Activated CD4-positive, alpha-beta memory T cell treated with anti-CD3 and anti-CD28 coated beads, Interleukin-2, amount 10 ng/mL, durations not matched to agents 7 days and 5 days (primary cell): ENCODE results near the gene MISP3. TPM values are rescaled to one million over a fixed set of nuclear protein-coding genes. Genes with fewer than 3 reads are reported as not detected.
"Not testable (repeated sequence)": the region's sequence is repeated elsewhere in the genome, so short reads cannot be mapped to it uniquely, and the experiment has no call there.

Source experiments
- CTCF ChIA-PET: fragments of 350-600 bp; sonication (Branson Sonifier 250); formaldehyde crosslinking; loops from one replicate; lab custom pipeline; 2021; ENCODE audit warnings: antibody characterized with exemption, inconsistent platforms; lab: Charles Lee
- POLR2A ChIA-PET: fragments of 350-600 bp; sonication (Branson Sonifier 250); formaldehyde crosslinking; loops from one replicate; lab custom pipeline; 2021; ENCODE audit warnings: antibody characterized with exemption; lab: Charles Lee
- DNase-seq: peaks from one replicate; pipeline ENCODE4 v3.0.0-alpha.2; 2020
- H3K27ac Mint-ChIP-seq: one replicate; pipeline ENCODE4 v1.8.0; 2021; ENCODE audit warnings: mild to moderate bottlenecking, mixed read lengths
- H3K27me3 Mint-ChIP-seq: one replicate; pipeline ENCODE4 v1.8.0; 2021; ENCODE audit warnings: mixed read lengths
- H3K36me3 Mint-ChIP-seq: one replicate; pipeline ENCODE4 v1.8.0; 2021; ENCODE audit warnings: low read depth, mixed read lengths
- H3K4me1 Mint-ChIP-seq: one replicate; pipeline ENCODE4 v1.8.0; 2021; ENCODE audit warnings: mixed read lengths
- H3K4me3 Mint-ChIP-seq: one replicate; pipeline ENCODE4 v1.8.0; 2021; ENCODE audit warnings: mild to moderate bottlenecking, mixed read lengths
- H3K9me3 Mint-ChIP-seq: one replicate; pipeline ENCODE4 v1.8.0; 2021; ENCODE audit warnings: mixed read lengths
- total RNA-seq, 2 experiments: library from RNA; stranded (reverse); gene quantifications; one replicate each; pipeline ENCODE4 v1.2.3, GENCODE V29; 2021

The MISP3 gene
- total RNA-seq, 2 experiments from 2014 or later: 3.2 to 3.5 TPM

GRCh38 chr19:14039181-14039580, 33.4 kb upstream of the MISP3 start:
- no peak for DNase-seq
- H3K4me1 Mint-ChIP-seq: peaks cover 22% of the 10 kb centered on the region
- ChIA-PET CTCF (no interaction called here), POLR2A (interaction anchor here (1.2 kb wide), 1 partner anchor 12 kb away, joined by 3 read pairs; no protein-coding TSS in a partner anchor)
- H3K27me3 Mint-ChIP-seq: no peaks in the 10 kb centered on the region
- H3K36me3 Mint-ChIP-seq: peaks cover 44% of the 10 kb centered on the region
- H3K27ac Mint-ChIP-seq: no peak overlapping the region
- no peaks in the 10 kb centered on the region for H3K9me3 Mint-ChIP-seq
- no peak overlapping the region for H3K4me3 Mint-ChIP-seq

DNA sequence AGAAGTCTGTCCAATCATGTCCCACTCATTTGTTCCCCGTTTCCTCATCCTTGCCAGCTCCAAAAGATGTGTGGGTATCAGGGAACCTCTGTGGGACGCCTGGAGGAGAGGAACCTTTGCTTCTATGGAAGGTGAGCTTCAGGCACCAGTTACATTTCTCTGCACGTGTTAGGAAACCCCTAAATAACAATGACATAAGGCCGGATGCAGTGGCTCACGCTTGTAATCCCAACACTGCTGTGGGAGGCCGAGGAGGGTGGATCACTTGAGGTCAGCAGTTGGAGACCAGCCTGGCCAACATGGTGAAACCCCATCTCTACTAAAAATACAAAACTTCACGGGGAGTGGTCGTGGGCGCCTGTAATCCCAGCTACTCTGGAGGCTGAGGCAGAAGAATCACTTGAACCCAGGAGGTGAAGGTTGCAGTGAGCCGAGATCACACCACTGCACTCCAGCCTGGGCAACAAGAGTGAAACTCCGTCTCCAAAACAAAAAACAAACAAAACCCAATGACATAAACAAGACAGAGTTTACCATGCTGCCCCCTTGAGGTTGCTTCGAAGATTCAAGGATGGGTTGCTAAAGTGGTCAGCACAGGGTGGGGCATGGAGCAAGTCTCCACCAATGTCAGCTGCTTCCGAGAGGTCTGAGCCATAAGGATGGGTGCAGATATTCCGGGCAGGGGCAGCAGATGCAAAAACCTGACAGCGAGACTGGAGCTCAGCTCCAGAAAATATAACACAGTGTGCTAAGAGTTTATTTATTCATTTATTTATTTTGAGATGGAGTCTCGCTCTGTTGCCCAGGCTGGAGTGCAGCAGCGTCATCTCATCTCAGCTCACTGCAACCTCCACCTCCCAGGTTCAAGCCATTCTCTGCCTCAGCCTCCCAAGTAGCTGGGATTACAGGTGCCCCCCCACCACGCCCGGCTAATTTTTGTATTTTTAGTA, 29.7 kb upstream of the MISP3 start:
- ChIA-PET CTCF (interaction anchor here (1.0 to 4.1 kb wide), 11 partner anchors 10 to 162 kb away, joined by 3 to 26 read pairs (median 5); partner anchors contain the start of gene IL27RA), POLR2A (interaction anchor here (0.6 to 2.1 kb wide), 3 partner anchors 11 to 209 kb away, joined by 3 to 13 read pairs (median 3); partner anchors contain the start of gene IL27RA)
- H3K4me3 Mint-ChIP-seq, H3K9me3 Mint-ChIP-seq, H3K27me3 Mint-ChIP-seq: not testable (repeated sequence)
- Mint-ChIP-seq H3K4me1 (peaks cover 14% of the 10 kb centered on the region), H3K36me3 (peaks cover 47% of the 10 kb centered on the region), H3K27ac (peak overlapping the region; percentile 75)
- peak; percentile 57 for DNase-seq

DNA sequence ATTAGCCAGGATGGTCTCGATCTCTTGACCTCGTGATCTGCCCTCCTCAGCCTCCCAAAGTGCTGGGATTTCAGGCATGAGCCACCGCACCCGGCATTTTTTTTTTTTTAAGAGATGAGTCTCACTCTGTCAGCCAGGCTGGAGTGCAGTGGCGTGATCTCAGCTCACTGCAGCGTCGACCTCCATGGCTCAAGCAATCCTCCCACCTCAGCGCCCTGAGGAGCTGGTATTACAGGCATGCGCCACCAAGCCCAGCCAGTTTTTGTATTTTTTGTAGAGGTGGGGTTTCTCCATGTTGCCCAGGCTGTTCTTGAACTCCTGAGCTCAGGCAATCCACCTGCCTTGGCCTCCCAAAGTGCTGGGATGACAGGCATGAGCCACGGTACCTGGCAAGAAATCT, 24.7 kb upstream of the MISP3 start:
- H3K4me3 Mint-ChIP-seq, H3K27ac Mint-ChIP-seq, H3K4me1 Mint-ChIP-seq, DNase-seq, H3K27me3 Mint-ChIP-seq, H3K9me3 Mint-ChIP-seq: not testable (repeated sequence)
- POLR2A ChIA-PET: interaction anchor here (1.0 to 1.1 kb wide), 3 partner anchors 9 to 86 kb away, joined by 3 read pairs; no protein-coding TSS in a partner anchor
- peaks cover 55% of the 10 kb centered on the region for H3K36me3 Mint-ChIP-seq
- CTCF ChIA-PET: interaction anchor here (0.6 to 4.1 kb wide), 11 partner anchors 12 to 168 kb away, joined by 3 to 37 read pairs (median 5); partner anchors contain the start of gene DCAF15

GRCh38 chr19:14048443-14049153, 24.0 kb upstream of the MISP3 start:
- no peak overlapping the region for H3K27ac Mint-ChIP-seq
- peaks cover 2% of the 10 kb centered on the region for H3K4me1 Mint-ChIP-seq
- H3K9me3 Mint-ChIP-seq: no peaks in the 10 kb centered on the region
- H3K36me3 Mint-ChIP-seq: peaks cover 55% of the 10 kb centered on the region
- no peaks in the 10 kb centered on the region for H3K27me3 Mint-ChIP-seq
- POLR2A ChIA-PET: interaction anchor here (1.0 to 1.1 kb wide), 3 partner anchors 8 to 87 kb away, joined by 3 read pairs; no protein-coding TSS in a partner anchor
- H3K4me3 Mint-ChIP-seq: no peak overlapping the region
- peak; percentile 75 for DNase-seq
- CTCF ChIA-PET: interaction anchor here (0.6 to 4.1 kb wide), 12 partner anchors 11 to 169 kb away, joined by 3 to 37 read pairs (median 4); partner anchors contain the start of gene DCAF15

GRCh38 chr19:14050512-14050911, 22.1 kb upstream of the MISP3 start:
- Mint-ChIP-seq H3K27me3 (no peaks in the 10 kb centered on the region), H3K4me3 (no peak overlapping the region), H3K4me1 (peaks cover 2% of the 10 kb centered on the region), H3K36me3 (peaks cover 56% of the 10 kb centered on the region), H3K27ac (no peak overlapping the region), H3K9me3 (no peaks in the 10 kb centered on the region)
- ChIA-PET POLR2A (interaction anchor here (0.9 to 1.3 kb wide), 3 partner anchors 8 to 65 kb away, joined by 3 read pairs; no protein-coding TSS in a partner anchor), CTCF (interaction anchor here (1.0 to 4.1 kb wide), 3 partner anchors 10 to 24 kb away, joined by 3 to 37 read pairs (median 3); no protein-coding TSS in a partner anchor)
- no peak for DNase-seq

GRCh38 chr19:14050961-14051360, 21.6 kb upstream of the MISP3 start:
- ChIA-PET POLR2A (interaction anchor here (1.2 to 1.3 kb wide), 3 partner anchors 9 to 65 kb away, joined by 3 read pairs; no protein-coding TSS in a partner anchor), CTCF (interaction anchor here (1.0 to 4.1 kb wide), 3 partner anchors 9 to 23 kb away, joined by 3 to 37 read pairs (median 3); no protein-coding TSS in a partner anchor)
- not testable (repeated sequence) for DNase-seq, H3K27me3 Mint-ChIP-seq, H3K4me1 Mint-ChIP-seq, H3K4me3 Mint-ChIP-seq, H3K27ac Mint-ChIP-seq, H3K9me3 Mint-ChIP-seq
- H3K36me3 Mint-ChIP-seq: peaks cover 54% of the 10 kb centered on the region

GRCh38 chr19:14051980-14052379, 20.6 kb upstream of the MISP3 start:
- Mint-ChIP-seq H3K4me3 (no peak overlapping the region), H3K4me1 (peaks cover 2% of the 10 kb centered on the region), H3K27ac (no peak overlapping the region), H3K27me3 (peaks cover 3% of the 10 kb centered on the region), H3K36me3 (peaks cover 45% of the 10 kb centered on the region), H3K9me3 (no peaks in the 10 kb centered on the region)
- ChIA-PET POLR2A (interaction anchor here (1.0 to 1.2 kb wide), 2 partner anchors 8 to 20 kb away, joined by 3 to 4 read pairs; partner anchors contain the start of gene IL27RA), CTCF (interaction anchor here (1.3 to 1.8 kb wide), 3 partner anchors 9 to 84 kb away, joined by 3 to 7 read pairs (median 5); partner anchors contain the start of genes ASF1B and MISP3)
- no peak for DNase-seq

DNA sequence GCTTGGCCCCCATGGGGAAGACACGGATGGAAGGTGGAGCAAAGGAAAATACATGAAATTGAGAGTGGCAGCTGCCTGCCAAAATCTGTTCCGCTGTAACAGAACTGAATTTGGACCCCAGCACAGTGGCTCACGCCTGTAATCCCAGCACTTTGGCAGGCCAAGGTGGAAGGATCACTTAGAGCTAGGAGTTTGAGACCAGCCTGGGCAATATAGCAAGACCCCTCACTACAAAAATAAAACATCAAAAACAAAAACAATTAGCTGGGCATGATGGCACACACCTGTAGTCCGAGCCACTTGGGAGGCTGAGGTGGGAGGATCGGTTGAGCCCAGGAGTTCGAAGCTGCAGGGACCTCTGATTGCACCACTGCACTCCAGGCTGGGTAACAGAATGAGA, 20.1 kb upstream of the MISP3 start:
- Mint-ChIP-seq H3K9me3 (no peaks in the 10 kb centered on the region), H3K4me1 (peaks cover 2% of the 10 kb centered on the region), H3K4me3 (no peak overlapping the region), H3K27me3 (peaks cover 4% of the 10 kb centered on the region), H3K36me3 (peaks cover 44% of the 10 kb centered on the region), H3K27ac (no peak overlapping the region)
- POLR2A ChIA-PET: interaction anchor here (1.0 kb wide), 2 partner anchors 12 to 21 kb away, joined by 4 to 5 read pairs; partner anchors contain the start of gene IL27RA
- CTCF ChIA-PET: interaction anchor here (1.3 to 1.8 kb wide), 3 partner anchors 9 to 84 kb away, joined by 3 to 7 read pairs (median 5); partner anchors contain the start of genes ASF1B and MISP3
- DNase-seq: no peak

GRCh38 chr19:14053032-14053431, 19.6 kb upstream of the MISP3 start:
- POLR2A ChIA-PET: interaction anchor here (1.0 kb wide), 1 partner anchor 13 kb away, joined by 5 read pairs; no protein-coding TSS in a partner anchor
- no peak overlapping the region for H3K27ac Mint-ChIP-seq

GRCh38 chr19:14053500-14053899, 19.1 kb upstream of the MISP3 start:
- no peak overlapping the region for H3K4me3 Mint-ChIP-seq
- POLR2A ChIA-PET: interaction anchor here (1.0 kb wide), 1 partner anchor 13 kb away, joined by 5 read pairs; no protein-coding TSS in a partner anchor
- H3K27ac Mint-ChIP-seq: no peak overlapping the region
- CTCF ChIA-PET: interaction anchor here (1.2 to 1.8 kb wide), 4 partner anchors 10 to 83 kb away, joined by 3 to 7 read pairs (median 4); partner anchors contain the start of genes ASF1B and MISP3
- no peak for DNase-seq
- H3K9me3 Mint-ChIP-seq: no peaks in the 10 kb centered on the region
- H3K4me1 Mint-ChIP-seq: peaks cover 9% of the 10 kb centered on the region
- peaks cover 14% of the 10 kb centered on the region for H3K27me3 Mint-ChIP-seq
- H3K36me3 Mint-ChIP-seq: peaks cover 40% of the 10 kb centered on the region

More at GRCh38 chr19:14053032-14053431, 19.6 kb upstream of the MISP3 start:
- Mint-ChIP-seq H3K9me3 (no peaks in the 10 kb centered on the region), H3K36me3 (peaks cover 44% of the 10 kb centered on the region), H3K4me1 (peaks cover 6% of the 10 kb centered on the region), H3K4me3 (no peak overlapping the region), H3K27me3 (peaks cover 9% of the 10 kb centered on the region)
- no peak for DNase-seq
- CTCF ChIA-PET: interaction anchor here (1.3 to 1.8 kb wide), 3 partner anchors 10 to 83 kb away, joined by 3 to 7 read pairs (median 5); partner anchors contain the start of genes ASF1B and MISP3

DNA sequence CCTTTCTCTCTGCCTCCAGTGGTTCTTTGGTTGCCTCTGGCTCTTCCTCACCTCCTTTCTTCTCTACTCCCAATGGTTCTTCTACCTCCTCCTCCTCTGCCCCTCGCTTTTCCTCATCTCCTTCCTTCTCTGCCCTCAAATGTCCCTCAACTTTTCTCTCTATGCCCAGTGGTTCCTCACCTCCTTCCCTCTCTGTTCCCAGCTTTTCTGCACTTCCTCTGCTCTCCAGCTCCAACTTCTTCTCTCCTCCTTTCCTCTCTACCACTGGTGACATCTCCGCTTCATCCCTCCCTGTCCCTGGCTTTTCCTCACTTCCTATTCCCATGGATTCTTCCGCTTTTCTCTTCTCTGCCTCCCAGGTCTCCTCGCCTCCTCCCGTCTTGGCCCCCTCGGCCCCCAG, 18.5 kb upstream of the MISP3 start:
- H3K4me1 Mint-ChIP-seq: peaks cover 14% of the 10 kb centered on the region
- POLR2A ChIA-PET: interaction anchor here (0.8 kb wide), 1 partner anchor 84 kb away, joined by 3 read pairs; no protein-coding TSS in a partner anchor
- no peak for DNase-seq
- H3K36me3 Mint-ChIP-seq: peaks cover 34% of the 10 kb centered on the region
- H3K27ac Mint-ChIP-seq: no peak overlapping the region
- H3K9me3 Mint-ChIP-seq: no peaks in the 10 kb centered on the region
- CTCF ChIA-PET: interaction anchor here (1.2 kb wide), 1 partner anchor 18 kb away, joined by 3 read pairs; no protein-coding TSS in a partner anchor
- H3K27me3 Mint-ChIP-seq: peaks cover 19% of the 10 kb centered on the region
- H3K4me3 Mint-ChIP-seq: no peak overlapping the region
